ENCODE results near the gene SDK1. TPM values are rescaled to one million over a fixed set of nuclear protein-coding genes. Genes with fewer than 3 reads are reported as not detected.

SDK1 gene
- total and polyA plus RNA-seq, 4 donors, result 0.12 to 0.47 (median 0.36) TPM

DNA sequence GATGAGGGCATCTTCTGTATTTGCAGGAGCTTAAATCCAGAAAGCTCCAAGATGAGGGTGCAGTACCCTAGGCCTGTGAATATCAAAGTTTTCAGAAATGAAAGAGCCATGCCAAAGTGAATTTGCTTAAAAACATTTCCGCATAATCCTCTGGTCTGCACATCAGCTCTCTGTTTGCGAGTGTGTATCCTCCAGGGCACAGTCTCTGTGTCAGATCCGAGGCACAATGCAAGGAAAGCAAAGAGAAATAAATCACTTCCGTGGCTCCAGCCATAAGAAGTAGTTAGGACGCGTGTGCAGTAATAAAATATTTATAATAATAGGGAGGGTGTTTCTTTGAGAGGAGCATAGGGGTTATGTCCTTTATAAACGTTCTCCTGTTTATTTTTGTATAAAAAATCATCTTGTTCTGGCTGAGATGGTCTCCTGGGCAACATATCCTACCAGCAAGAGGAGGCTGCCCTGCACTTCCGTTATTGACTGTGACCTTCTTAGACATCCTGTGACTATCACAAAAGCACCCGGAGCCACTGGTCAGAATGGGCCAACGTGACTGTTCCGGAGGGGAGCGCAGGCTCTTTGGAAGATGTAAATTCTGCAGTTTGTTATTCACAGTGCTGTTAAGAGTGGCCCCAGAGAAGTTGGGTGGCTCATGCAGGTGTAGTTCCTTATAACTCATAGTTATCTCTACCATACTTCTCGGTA lies 713.4 kb downstream of the SDK1 start (continued):
- TF ChIP-seq, protein P1, sequence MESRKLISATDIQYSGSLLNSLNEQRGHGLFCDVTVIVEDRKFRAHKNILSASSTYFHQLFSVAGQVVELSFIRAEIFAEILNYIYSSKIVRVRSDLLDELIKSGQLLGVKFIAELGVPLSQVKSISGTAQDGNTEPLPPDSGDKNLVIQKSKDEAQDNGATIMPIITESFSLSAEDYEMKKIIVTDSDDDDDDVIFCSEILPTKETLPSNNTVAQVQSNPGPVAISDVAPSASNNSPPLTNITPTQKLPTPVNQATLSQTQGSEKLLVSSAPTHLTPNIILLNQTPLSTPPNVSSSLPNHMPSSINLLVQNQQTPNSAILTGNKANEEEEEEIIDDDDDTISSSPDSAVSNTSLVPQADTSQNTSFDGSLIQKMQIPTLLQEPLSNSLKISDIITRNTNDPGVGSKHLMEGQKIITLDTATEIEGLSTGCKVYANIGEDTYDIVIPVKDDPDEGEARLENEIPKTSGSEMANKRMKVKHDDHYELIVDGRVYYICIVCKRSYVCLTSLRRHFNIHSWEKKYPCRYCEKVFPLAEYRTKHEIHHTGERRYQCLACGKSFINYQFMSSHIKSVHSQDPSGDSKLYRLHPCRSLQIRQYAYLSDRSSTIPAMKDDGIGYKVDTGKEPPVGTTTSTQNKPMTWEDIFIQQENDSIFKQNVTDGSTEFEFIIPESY (IDR thresholded peaks at IDR 0.05), result no peak

- Histone ChIP-seq H3K4me3 (ENCODE audit: low read depth in 1 of 3, low read length in 3 of 3) (no peak overlapping the region), H3K9ac (ENCODE audit: low read depth in 1 of 2, low read length in 2 of 2) (no peak overlapping the region), H3K4me1 (ENCODE audit: control insufficient read depth in 4 of 4, insufficient read depth in 4 of 4, low read length in 3 of 4) (peaks cover 0 to 7% (median 5%) of the 10 kb centered on the region in 4 donors), H3K27ac (ENCODE audit: low read depth in 1 of 2, low read length in 2 of 2) (no peak overlapping the region), H3K27me3 (ENCODE audit: control insufficient read depth in 4 of 4, insufficient read depth in 4 of 4, low read length in 3 of 4) (no peaks in the 10 kb centered on the region), H3K36me3 (ENCODE audit: control insufficient read depth in 4 of 4, insufficient read depth in 3 of 4, low read depth in 1 of 4, low read length in 3 of 4) (no peaks in the 10 kb centered on the region), H3K9me3 (ENCODE audit: control insufficient read depth in 4 of 4, low read length in 3 of 4) (peaks cover 5 to 8% (median 7%) of the 10 kb centered on the region in 4 donors)
- DNase-seq (ENCODE audit: low spot score), result peak; percentile 10
- TF ChIP-seq JUND (IDR thresholded peaks at IDR 0.05) (no peak), GABPA (IDR thresholded peaks at IDR 0.05 in 1 of 2, conservative IDR thresholded peaks at IDR 0.05 in 1 of 2) (no peak), RAD21 (IDR thresholded peaks at IDR 0.05) (no peak)
- TF ChIP-seq, protein P2, sequence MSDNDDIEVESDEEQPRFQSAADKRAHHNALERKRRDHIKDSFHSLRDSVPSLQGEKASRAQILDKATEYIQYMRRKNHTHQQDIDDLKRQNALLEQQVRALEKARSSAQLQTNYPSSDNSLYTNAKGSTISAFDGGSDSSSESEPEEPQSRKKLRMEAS (IDR thresholded peaks at IDR 0.05), result no peak
- WGBS, result 95% methylated on average over 8 of the region's 8 CpGs
Measured at GRCh38 chr7:4015371-4015770, 714.3 kb downstream of the SDK1 start.

DNA sequence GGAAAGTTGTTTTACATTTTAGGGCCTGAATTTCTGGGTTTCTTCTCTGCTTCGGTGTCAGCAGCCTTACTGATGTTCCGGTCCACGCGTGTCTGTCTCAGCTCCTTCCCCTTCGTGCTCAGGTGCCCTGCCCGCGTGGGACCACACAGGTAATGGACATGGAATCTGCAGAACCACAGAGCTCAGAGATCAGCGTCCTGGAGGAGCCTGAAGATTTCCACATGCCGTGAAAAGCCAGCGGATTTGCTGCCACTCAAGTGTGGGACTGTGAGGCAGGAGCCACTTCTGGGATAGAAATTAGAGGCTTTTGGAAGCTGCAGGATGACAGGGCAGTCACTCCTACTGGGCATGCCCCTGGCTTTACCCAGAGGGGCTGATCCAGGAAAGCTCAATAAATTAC lies 714.9 kb downstream of the SDK1 start:
- peak; percentile 19 for DNase-seq (ENCODE audit: low spot score)
- 95% methylated on average over 10 of the region's 10 CpGs for whole genome bisulfite sequencing
- H3K9me3 ChIP-seq (ENCODE audit: control insufficient read depth in 4 of 4, low read length in 3 of 4), result peaks cover 5 to 8% (median 7%) of the 10 kb centered on the region in 4 donors

More for the DNA sequence above, 714.9 kb downstream of the SDK1 start:
- Histone ChIP-seq H3K27ac (ENCODE audit: low read depth in 1 of 2, low read length in 2 of 2) (no peak overlapping the region), H3K27me3 (ENCODE audit: control insufficient read depth in 4 of 4, insufficient read depth in 4 of 4, low read length in 3 of 4) (no peaks in the 10 kb centered on the region), H3K36me3 (ENCODE audit: control insufficient read depth in 4 of 4, insufficient read depth in 3 of 4, low read depth in 1 of 4, low read length in 3 of 4) (no peaks in the 10 kb centered on the region), H3K9ac (ENCODE audit: low read depth in 1 of 2, low read length in 2 of 2) (no peak overlapping the region), H3K4me3 (ENCODE audit: low read depth in 1 of 3, low read length in 3 of 3) (no peak overlapping the region), H3K4me1 (ENCODE audit: control insufficient read depth in 4 of 4, insufficient read depth in 4 of 4, low read length in 3 of 4) (peaks cover 0 to 7% (median 5%) of the 10 kb centered on the region in 4 donors)
- no peak for TF ChIP-seq RXRA (IDR thresholded peaks at IDR 0.05)
- no peak for TF ChIP-seq CTCF (IDR thresholded peaks at IDR 0.05; ENCODE audit: low read depth, low read length, missing input control)
- no peak for TF ChIP-seq NR2F2 (IDR thresholded peaks at IDR 0.05)
- TF ChIP-seq RAD21 (IDR thresholded peaks at IDR 0.05), result no peak
- TF ChIP-seq GABPA (IDR thresholded peaks at IDR 0.05 in 1 of 2, conservative IDR thresholded peaks at IDR 0.05 in 1 of 2), result no peak
- no peak for TF ChIP-seq HNF4G (IDR thresholded peaks at IDR 0.05)
- TF ChIP-seq TAF1 (conservative IDR thresholded peaks at IDR 0.05), result no peak
- TF ChIP-seq, protein P3, sequence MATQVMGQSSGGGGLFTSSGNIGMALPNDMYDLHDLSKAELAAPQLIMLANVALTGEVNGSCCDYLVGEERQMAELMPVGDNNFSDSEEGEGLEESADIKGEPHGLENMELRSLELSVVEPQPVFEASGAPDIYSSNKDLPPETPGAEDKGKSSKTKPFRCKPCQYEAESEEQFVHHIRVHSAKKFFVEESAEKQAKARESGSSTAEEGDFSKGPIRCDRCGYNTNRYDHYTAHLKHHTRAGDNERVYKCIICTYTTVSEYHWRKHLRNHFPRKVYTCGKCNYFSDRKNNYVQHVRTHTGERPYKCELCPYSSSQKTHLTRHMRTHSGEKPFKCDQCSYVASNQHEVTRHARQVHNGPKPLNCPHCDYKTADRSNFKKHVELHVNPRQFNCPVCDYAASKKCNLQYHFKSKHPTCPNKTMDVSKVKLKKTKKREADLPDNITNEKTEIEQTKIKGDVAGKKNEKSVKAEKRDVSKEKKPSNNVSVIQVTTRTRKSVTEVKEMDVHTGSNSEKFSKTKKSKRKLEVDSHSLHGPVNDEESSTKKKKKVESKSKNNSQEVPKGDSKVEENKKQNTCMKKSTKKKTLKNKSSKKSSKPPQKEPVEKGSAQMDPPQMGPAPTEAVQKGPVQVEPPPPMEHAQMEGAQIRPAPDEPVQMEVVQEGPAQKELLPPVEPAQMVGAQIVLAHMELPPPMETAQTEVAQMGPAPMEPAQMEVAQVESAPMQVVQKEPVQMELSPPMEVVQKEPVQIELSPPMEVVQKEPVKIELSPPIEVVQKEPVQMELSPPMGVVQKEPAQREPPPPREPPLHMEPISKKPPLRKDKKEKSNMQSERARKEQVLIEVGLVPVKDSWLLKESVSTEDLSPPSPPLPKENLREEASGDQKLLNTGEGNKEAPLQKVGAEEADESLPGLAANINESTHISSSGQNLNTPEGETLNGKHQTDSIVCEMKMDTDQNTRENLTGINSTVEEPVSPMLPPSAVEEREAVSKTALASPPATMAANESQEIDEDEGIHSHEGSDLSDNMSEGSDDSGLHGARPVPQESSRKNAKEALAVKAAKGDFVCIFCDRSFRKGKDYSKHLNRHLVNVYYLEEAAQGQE (IDR thresholded peaks at IDR 0.05), result no peak
- no peak for TF ChIP-seq HNF4A (conservative IDR thresholded peaks at IDR 0.05)
- TF ChIP-seq FOXA1 (IDR thresholded peaks at IDR 0.05), result no peak
- TF ChIP-seq SP1 (IDR thresholded peaks at IDR 0.05), result no peak
- TF ChIP-seq, protein P4, sequence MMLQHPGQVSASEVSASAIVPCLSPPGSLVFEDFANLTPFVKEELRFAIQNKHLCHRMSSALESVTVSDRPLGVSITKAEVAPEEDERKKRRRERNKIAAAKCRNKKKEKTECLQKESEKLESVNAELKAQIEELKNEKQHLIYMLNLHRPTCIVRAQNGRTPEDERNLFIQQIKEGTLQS (IDR thresholded peaks at IDR 0.05), result no peak
- TF ChIP-seq, protein P1 (IDR thresholded peaks at IDR 0.05), result no peak
- TF ChIP-seq YY1 (IDR thresholded peaks at IDR 0.05), result no peak
- TF ChIP-seq JUND (IDR thresholded peaks at IDR 0.05), result no peak
- TF ChIP-seq EGR1 (IDR thresholded peaks at IDR 0.05; ENCODE audit: low read depth in 2 of 2), result no peak
- TF ChIP-seq, protein P2 (IDR thresholded peaks at IDR 0.05), result no peak
- TF ChIP-seq FOXA2 (IDR thresholded peaks at IDR 0.05), result no peak

All from liver (tissue), 9 donors.